ENCODE measurements around the gene LMLN.
A peak's percentile ranks its signal among the peaks of the same experiment; 100 is the strongest.
"Not testable (repeated sequence)": the region's sequence is repeated elsewhere in the genome, so short reads cannot be mapped to it uniquely, and the experiment has no call there.

LMLN gene

GRCh38 chr3:198079771-198080520 lies 119.9 kb downstream of the LMLN start:
- peak; percentile 6 for DNase-seq (ENCODE audit: low spot score)

DNA sequence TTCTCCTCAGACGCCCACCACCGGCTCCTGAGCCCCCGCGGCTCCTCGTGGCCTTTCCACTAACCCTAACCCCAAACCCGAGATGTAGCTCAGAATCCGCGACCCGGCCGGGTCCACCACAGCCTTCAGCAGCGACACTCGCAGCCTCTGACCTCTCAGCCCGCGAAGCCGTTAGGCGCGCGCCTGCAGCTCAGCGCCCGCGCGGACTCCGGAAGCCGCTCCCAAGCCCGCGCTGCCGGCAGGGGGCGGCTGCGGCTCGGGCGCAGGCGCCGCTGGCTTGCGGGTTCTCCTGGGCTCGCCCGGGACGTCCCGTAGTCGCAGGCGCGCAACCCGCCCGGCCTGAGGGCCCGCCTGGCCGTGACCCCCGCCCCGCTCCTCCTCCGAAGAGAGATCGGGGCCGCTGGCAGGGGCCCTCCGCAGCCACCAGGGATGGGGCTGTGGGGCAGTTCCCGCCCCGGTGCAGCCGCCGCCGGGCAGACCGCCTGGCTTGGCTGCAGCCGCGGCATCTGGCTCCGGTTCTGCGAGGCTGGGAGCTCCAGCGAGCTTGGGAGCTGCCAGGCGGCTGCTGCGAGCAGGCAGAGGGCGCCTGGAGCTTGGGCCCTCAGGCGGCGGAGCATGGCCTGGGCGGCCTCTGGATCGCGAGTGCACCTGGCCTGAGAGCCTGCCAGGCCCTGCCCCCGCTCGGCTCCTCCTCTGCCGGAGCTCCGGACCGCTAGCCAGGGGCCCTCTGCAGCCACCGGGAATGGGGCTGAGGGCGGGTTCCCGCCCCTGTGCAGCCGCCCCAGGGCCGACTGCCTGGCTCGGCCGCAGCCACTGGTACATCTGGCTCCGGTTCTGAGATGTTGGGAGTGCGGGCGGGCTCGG lies 120.7 kb downstream of the LMLN start:
- DNase-seq (ENCODE audit: low spot score), result peak; percentile 90

GRCh38 chr3:198081421-198081844 lies 121.4 kb downstream of the LMLN start:
- DNase-seq (ENCODE audit: low spot score), result no peak

DNA sequence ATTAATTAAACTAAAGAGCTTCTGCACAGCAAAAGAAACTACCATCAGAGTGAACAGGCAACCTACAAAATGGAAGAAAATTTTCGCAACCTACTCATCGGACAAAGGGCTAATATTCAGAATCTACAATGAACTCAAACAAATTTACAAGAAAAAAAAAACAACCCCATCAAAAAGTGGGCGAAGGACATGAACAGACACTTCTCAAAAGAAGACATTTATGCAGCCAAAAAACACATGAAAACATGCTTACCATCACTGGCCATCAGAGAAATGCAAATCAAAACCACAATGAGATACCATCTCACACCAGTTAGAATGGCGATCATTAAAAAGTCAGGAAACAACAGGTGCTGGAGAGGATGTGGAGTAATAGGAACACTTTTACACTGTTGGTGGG lies 122.2 kb downstream of the LMLN start:
- not testable (repeated sequence) for DNase-seq (ENCODE audit: low spot score)

- no peak for DNase-seq (ENCODE audit: low spot score)
Observed at GRCh38 chr3:198088421-198088955, 128.5 kb downstream of the LMLN start.

- no peak for DNase-seq (ENCODE audit: low spot score)
Observed at GRCh38 chr3:198090795-198091332, 130.8 kb downstream of the LMLN start.

- no peak for DNase-seq (ENCODE audit: low spot score)
Observed at GRCh38 chr3:198092276-198092675, 132.3 kb downstream of the LMLN start.

- no peak for DNase-seq (ENCODE audit: low spot score)
Observed at GRCh38 chr3:198093112-198093679, 133.2 kb downstream of the LMLN start.

Data from AG20443 (cell line).